HK-2 (cell line): ENCODE measurements around the gene CES4A.
"Not testable (repeated sequence)": the region's sequence is repeated elsewhere in the genome, so short reads cannot be mapped to it uniquely, and the experiment has no call there.

Experiments
- DNase-seq: peaks from one replicate; pipeline ENCODE4 v3.0.0-alpha.2; 2018; ENCODE audit not compliant: unreplicated experiment

CES4A gene

GRCh38 chr16:66988197-66988788, at the start of gene CES4A:
Gene CES4A, plus strand, starts transcription at chr16:66988589. Its CDS starts 184 bp downstream, at chr16:66988773.
- DNase-seq, result peak; percentile 79

GRCh38 chr16:66939366-66939765, 49.0 kb upstream of the CES4A start:
- DNase-seq, result no peak

- no peak for DNase-seq
These were observed 48.2 kb upstream of the CES4A start for GRCh38 chr16:66940236-66940635.

- DNase-seq, result no peak
These were observed 45.4 kb upstream of the CES4A start for GRCh38 chr16:66942981-66943380.

GRCh38 chr16:66943426-66944053, 44.8 kb upstream of the CES4A start:
- no peak for DNase-seq

GRCh38 chr16:66944054-66944441, 44.3 kb upstream of the CES4A start:
- no peak for DNase-seq

GRCh38 chr16:66944971-66945370, 43.4 kb upstream of the CES4A start:
- DNase-seq, result not testable (repeated sequence)

GRCh38 chr16:66945939-66946338, 42.5 kb upstream of the CES4A start:
- DNase-seq, result no peak

GRCh38 chr16:66946541-66946940, 41.8 kb upstream of the CES4A start:
- DNase-seq, result no peak

- DNase-seq, result no peak
These were observed 41.5 kb upstream of the CES4A start for GRCh38 chr16:66946974-66947301.

GRCh38 chr16:66947302-66948065, 40.9 kb upstream of the CES4A start:
- peak; percentile 80 for DNase-seq

- DNase-seq, result peak; percentile 41
These were observed 40.1 kb upstream of the CES4A start for GRCh38 chr16:66948134-66948836.

GRCh38 chr16:66948837-66949225, 39.6 kb upstream of the CES4A start:
- no peak for DNase-seq

- DNase-seq, result no peak
These were observed 38.9 kb upstream of the CES4A start for GRCh38 chr16:66949472-66949871.

- DNase-seq, result no peak
These were observed 38.0 kb upstream of the CES4A start for GRCh38 chr16:66950437-66950836.

GRCh38 chr16:66950971-66951790, 37.2 kb upstream of the CES4A start:
- no peak for DNase-seq

GRCh38 chr16:66952430-66953110, 35.8 kb upstream of the CES4A start:
- no peak for DNase-seq

- DNase-seq, result no peak
These were observed 34.8 kb upstream of the CES4A start for GRCh38 chr16:66953462-66954096.

- DNase-seq, result peak; percentile 77
These were observed 34.2 kb upstream of the CES4A start for GRCh38 chr16:66954097-66954659.
